Esophagus muscularis mucosa (tissue), 3 donors: ENCODE data around the gene ACO1.

Source experiments
- CTCF ChIP-seq, 3 experiments: fragments of 200-600 bp in 2 of 3; fragments of 450-650 bp in 1 of 3; sonication (generic) in 2 of 3; IDR thresholded peaks; one replicate each; pipeline ENCODE4 v1.5.1; 2017 to 2019; ENCODE audit warnings: antibody characterized with exemption in 3 of 3, mild to moderate bottlenecking in 2 of 3, moderate library complexity in 1 of 3
- POLR2A ChIP-seq: fragments of 450-650 bp; IDR thresholded peaks from one replicate; pipeline ENCODE4 v1.6.1; 2017; ENCODE audit warnings: antibody characterized with exemption, moderate library complexity, mild to moderate bottlenecking, low read depth
- POLR2AphosphoS5 ChIP-seq, 2 donors: sonication (generic); formaldehyde crosslinking; IDR thresholded peaks; one replicate each; pipeline ENCODE4 v1.6.1; 2017; ENCODE audit warnings: antibody characterized with exemption in 2 of 2

- TF ChIP-seq POLR2AphosphoS5 (IDR thresholded peaks at IDR 0.05) (no peak), CTCF (IDR thresholded peaks at IDR 0.05) (no peak), POLR2A (no peak)
Observed at GRCh38 chr9:32412440-32412839, 28.0 kb downstream of the ACO1 start.
